Measurements from ENCODE around the gene GABRR3.

GABRR3 gene

GRCh38 chr3:98035208-98035607, at the start of gene GABRR3:
GABRR3 (minus strand) TSS chr3:98035315; CDS start chr3:98034987, 328 bp downstream.
- H3K4me1 Mint-ChIP-seq = peaks cover 3 to 7% of the 10 kb centered on the region in 2 donors
- H3K4me3 Mint-ChIP-seq = no peak within 1 kb of the TSS
- peaks cover 0 to 12% of the 10 kb centered on the region in 2 donors for H3K27me3 Mint-ChIP-seq

GRCh38 chr3:98073486-98073885, 38.4 kb upstream of the GABRR3 start:
- Mint-ChIP-seq H3K27ac (no peak overlapping the region), H3K9me3 (no peaks in the 10 kb centered on the region), H3K4me1 (no peaks in the 10 kb centered on the region), H3K27me3 (no peaks in the 10 kb centered on the region), H3K36me3 (no peaks in the 10 kb centered on the region), H3K4me3 (no peak overlapping the region)
- ATAC-seq (replicated peaks) (no peak), DNase-seq (no peak)

More at GRCh38 chr3:98035208-98035607, at the start of gene GABRR3:
- H3K36me3 Mint-ChIP-seq = no peaks in the 10 kb centered on the region
- DNase-seq (no peak), ATAC-seq (replicated peaks) (no peak)
- no peak within 1 kb of the TSS for H3K27ac Mint-ChIP-seq
- H3K9me3 Mint-ChIP-seq = no peaks in the 10 kb centered on the region

- ATAC-seq (replicated peaks) (no peak), DNase-seq (no peak)
- peaks cover 0 to 6% of the 10 kb centered on the region in 2 donors for H3K27me3 Mint-ChIP-seq
- no peak overlapping the region for H3K27ac Mint-ChIP-seq
- no peak overlapping the region for H3K4me3 Mint-ChIP-seq
- H3K4me1 Mint-ChIP-seq = no peaks in the 10 kb centered on the region
- no peaks in the 10 kb centered on the region for H3K9me3 Mint-ChIP-seq
- H3K36me3 Mint-ChIP-seq = no peaks in the 10 kb centered on the region
These were observed 35.7 kb upstream of the GABRR3 start for GRCh38 chr3:98070840-98071239.

GRCh38 chr3:98068824-98069223, 33.7 kb upstream of the GABRR3 start:
- Mint-ChIP-seq H3K4me1 (no peaks in the 10 kb centered on the region), H3K9me3 (no peaks in the 10 kb centered on the region)
- no peak for ATAC-seq (replicated peaks)

GRCh38 chr3:98058244-98058960, 23.3 kb upstream of the GABRR3 start:
- DNase-seq (no peak), ATAC-seq (replicated peaks) (no peak)
- Mint-ChIP-seq H3K4me3 (no peak overlapping the region), H3K36me3 (no peaks in the 10 kb centered on the region), H3K27me3 (peaks cover 6 to 7% of the 10 kb centered on the region in 2 donors), H3K4me1 (no peaks in the 10 kb centered on the region), H3K27ac (no peak overlapping the region), H3K9me3 (no peaks in the 10 kb centered on the region)

More at GRCh38 chr3:98068824-98069223, 33.7 kb upstream of the GABRR3 start:
- Mint-ChIP-seq H3K36me3 (no peaks in the 10 kb centered on the region), H3K27ac (no peak overlapping the region), H3K27me3 (peaks cover 0 to 6% of the 10 kb centered on the region in 2 donors), H3K4me3 (no peak overlapping the region)
- no peak for DNase-seq

GRCh38 chr3:98057631-98058030, 22.5 kb upstream of the GABRR3 start:
- peaks cover 6 to 7% of the 10 kb centered on the region in 2 donors for H3K27me3 Mint-ChIP-seq
- H3K9me3 Mint-ChIP-seq = no peaks in the 10 kb centered on the region
- no peaks in the 10 kb centered on the region for H3K4me1 Mint-ChIP-seq
- DNase-seq (no peak), ATAC-seq (replicated peaks) (no peak)
- H3K27ac Mint-ChIP-seq = no peak overlapping the region
- H3K4me3 Mint-ChIP-seq = no peak overlapping the region
- H3K36me3 Mint-ChIP-seq = no peaks in the 10 kb centered on the region

GRCh38 chr3:98056035-98056434, 20.9 kb upstream of the GABRR3 start:
- Mint-ChIP-seq H3K27me3 (peaks cover 7 to 11% of the 10 kb centered on the region in 2 donors), H3K36me3 (no peaks in the 10 kb centered on the region), H3K4me1 (no peaks in the 10 kb centered on the region), H3K9me3 (no peaks in the 10 kb centered on the region), H3K27ac (no peak overlapping the region), H3K4me3 (no peak overlapping the region)
- ATAC-seq (replicated peaks) (no peak), DNase-seq (no peak)

- H3K4me3 Mint-ChIP-seq = no peak overlapping the region
- no peak for ATAC-seq (replicated peaks)
- no peaks in the 10 kb centered on the region for H3K4me1 Mint-ChIP-seq
These were observed 14.2 kb upstream of the GABRR3 start for GRCh38 chr3:98049271-98049670.

GRCh38 chr3:98048586-98048985, 13.5 kb upstream of the GABRR3 start:
- Mint-ChIP-seq H3K4me1 (no peaks in the 10 kb centered on the region), H3K27me3 (peaks cover 0 to 11% of the 10 kb centered on the region in 2 donors), H3K9me3 (no peaks in the 10 kb centered on the region), H3K4me3 (no peak overlapping the region), H3K27ac (no peak overlapping the region), H3K36me3 (no peaks in the 10 kb centered on the region)
- DNase-seq (no peak), ATAC-seq (replicated peaks) (no peak)

More at GRCh38 chr3:98049271-98049670, 14.2 kb upstream of the GABRR3 start:
- Mint-ChIP-seq H3K27ac (no peak overlapping the region), H3K9me3 (no peaks in the 10 kb centered on the region), H3K27me3 (peaks cover 0 to 11% of the 10 kb centered on the region in 2 donors), H3K36me3 (no peaks in the 10 kb centered on the region)
- no peak for DNase-seq

GRCh38 chr3:98041350-98041749, 6.2 kb upstream of the GABRR3 start:
- H3K27ac Mint-ChIP-seq = no peak overlapping the region
- DNase-seq (no peak), ATAC-seq (replicated peaks) (no peak)
- H3K4me1 Mint-ChIP-seq = peaks cover 3 to 7% of the 10 kb centered on the region in 2 donors
- no peak overlapping the region for H3K4me3 Mint-ChIP-seq
- H3K9me3 Mint-ChIP-seq = peaks cover 3 to 4% of the 10 kb centered on the region in 2 donors
- peaks cover 3 to 31% of the 10 kb centered on the region in 2 donors for H3K27me3 Mint-ChIP-seq
- H3K36me3 Mint-ChIP-seq = peaks cover 0 to 3% of the 10 kb centered on the region in 2 donors

GRCh38 chr3:98039322-98040024, 4.4 kb upstream of the GABRR3 start:
- peaks cover 3 to 7% of the 10 kb centered on the region in 2 donors for H3K4me1 Mint-ChIP-seq
- H3K36me3 Mint-ChIP-seq = peaks cover 0 to 3% of the 10 kb centered on the region in 2 donors
- peak overlapping the region; percentile 84 to 87 for H3K4me3 Mint-ChIP-seq
- H3K27me3 Mint-ChIP-seq = peaks cover 3 to 29% of the 10 kb centered on the region in 2 donors
- peaks cover 3 to 4% of the 10 kb centered on the region in 2 donors for H3K9me3 Mint-ChIP-seq
- ATAC-seq (replicated peaks) (peak; percentile 98), DNase-seq (peak; percentile 62)
- H3K27ac Mint-ChIP-seq = peak overlapping the region; percentile 84

- peaks cover 3 to 29% of the 10 kb centered on the region in 2 donors for H3K27me3 Mint-ChIP-seq
- peaks cover 3 to 4% of the 10 kb centered on the region in 2 donors for H3K9me3 Mint-ChIP-seq
- H3K27ac Mint-ChIP-seq = peak overlapping the region; percentile 84
- peaks cover 3 to 7% of the 10 kb centered on the region in 2 donors for H3K4me1 Mint-ChIP-seq
- peak overlapping the region in 1 of 2 donors; percentile 84 for H3K4me3 Mint-ChIP-seq
- H3K36me3 Mint-ChIP-seq = peaks cover 0 to 3% of the 10 kb centered on the region in 2 donors
- DNase-seq = no peak
- ATAC-seq (replicated peaks) = no peak
These were observed 3.8 kb upstream of the GABRR3 start for GRCh38 chr3:98038876-98039275.

GRCh38 chr3:98038286-98038685, 3.2 kb upstream of the GABRR3 start:
- Mint-ChIP-seq H3K4me3 (no peak overlapping the region), H3K4me1 (peaks cover 3 to 7% of the 10 kb centered on the region in 2 donors), H3K27ac (no peak overlapping the region), H3K9me3 (peaks cover 3 to 4% of the 10 kb centered on the region in 2 donors), H3K36me3 (peaks cover 0 to 3% of the 10 kb centered on the region in 2 donors), H3K27me3 (peaks cover 3 to 28% of the 10 kb centered on the region in 2 donors)
- DNase-seq (no peak), ATAC-seq (replicated peaks) (no peak)

- ATAC-seq (replicated peaks) (no peak), DNase-seq (no peak)
- no peaks in the 10 kb centered on the region for H3K36me3 Mint-ChIP-seq
- peaks cover 2 to 4% of the 10 kb centered on the region in 2 donors for H3K4me1 Mint-ChIP-seq
- H3K4me3 Mint-ChIP-seq = no peak overlapping the region
- H3K27ac Mint-ChIP-seq = no peak overlapping the region
- no peaks in the 10 kb centered on the region for H3K9me3 Mint-ChIP-seq
- peaks cover 0 to 12% of the 10 kb centered on the region in 2 donors for H3K27me3 Mint-ChIP-seq
These were observed 629 bp downstream of the GABRR3 start for GRCh38 chr3:98034486-98034885.

- peaks cover 0 to 12% of the 10 kb centered on the region in 2 donors for H3K27me3 Mint-ChIP-seq
- H3K9me3 Mint-ChIP-seq = no peaks in the 10 kb centered on the region
- no peaks in the 10 kb centered on the region for H3K36me3 Mint-ChIP-seq
- H3K27ac Mint-ChIP-seq = no peak overlapping the region
- DNase-seq (no peak), ATAC-seq (replicated peaks) (no peak)
- no peaks in the 10 kb centered on the region for H3K4me1 Mint-ChIP-seq
- H3K4me3 Mint-ChIP-seq = no peak overlapping the region
These were observed 1.1 kb downstream of the GABRR3 start for GRCh38 chr3:98034036-98034435.
